Endothelial cell of umbilical vein (primary cell): ENCODE measurements around the gene SFTA2. TPM values are rescaled to one million over a fixed set of nuclear protein-coding genes. Genes with fewer than 3 reads are reported as not detected.

Experiments used
- BruUV-seq: library from RNA; stranded (reverse); fragments of 400-500 nt; replicated peaks from 2 replicates; lab custom pipeline; 2021; lab: Mats Ljungman, UMichigan
- CTCF ChIA-PET: fragments of 300-600, 350-600 bp; sonication (Branson Sonifier 250); formaldehyde crosslinking; loops from one replicate; lab custom pipeline; 2021; ENCODE audit warnings: antibody characterized with exemption, inconsistent platforms; lab: Charles Lee
- POLR2A ChIA-PET: fragments of 300-600, 350-600 bp; sonication (Branson Sonifier 250); formaldehyde crosslinking; loops from one replicate; lab custom pipeline; 2021; ENCODE audit warnings: antibody characterized with exemption, inconsistent platforms; lab: Charles Lee
- DNase-seq: peaks from one replicate; pipeline ENCODE4 v3.0.0-alpha.2; 2011; ENCODE audit warnings: low read depth, low spot score
- FAIRE-seq: peaks from 2 replicates; lab custom pipeline; 2011; peaks lifted over from hg19 to GRCh38; lab: Jason Lieb, UNC
- H2AFZ ChIP-seq: 2 replicates; pipeline ENCODE4 v1.6.0; 2012; ENCODE audit warnings: low read depth, low read length, control low read depth, inconsistent platforms
- H3K27ac ChIP-seq: 2 replicates; pipeline ENCODE4 v1.5.1; 2011; ENCODE audit warnings: low read depth, mild to moderate bottlenecking, control low read depth, low read length, moderate library complexity; ENCODE audit not compliant: insufficient read depth
- H3K27me3 ChIP-seq, 2 experiments: 2 replicates each; pipeline versions ENCODE4 v1.6.0 to v1.6.1; 2011; ENCODE audit warnings: low read length in 2 of 2, mixed read lengths in 1 of 2; ENCODE audit not compliant: control insufficient read depth in 2 of 2, insufficient read depth in 2 of 2
- H3K36me3 ChIP-seq, 2 experiments: 2 replicates in 1 of 2; 3 replicates in 1 of 2; pipeline ENCODE4 v1.5.1; 2011; ENCODE audit warnings: low read length in 2 of 2, mild to moderate bottlenecking in 1 of 2, moderate library complexity in 1 of 2; ENCODE audit not compliant: control insufficient read depth in 2 of 2, insufficient read depth in 2 of 2; ENCODE audit errors: extremely low read depth in 1 of 2
- H3K4me1 ChIP-seq: 3 replicates; pipeline ENCODE4 v1.5.1; 2011; ENCODE audit warnings: mild to moderate bottlenecking, low read length; ENCODE audit not compliant: control insufficient read depth, insufficient read depth; ENCODE audit errors: extremely low read depth
- H3K4me2 ChIP-seq: 2 replicates; pipeline ENCODE4 v1.6.1; 2011; ENCODE audit warnings: low read length, control low read depth, mixed read lengths; ENCODE audit not compliant: insufficient read depth
- H3K4me3 ChIP-seq, 3 experiments: fragments of 200-600 bp in 1 of 3; sonication (generic), shearing (Covaris generic) in 1 of 3; replicated peaks in 1 of 3; 2 replicates each; pipeline ENCODE4 v1.5.1; 2011 to 2016; ENCODE audit warnings: control low read depth in 3 of 3, low read length in 3 of 3, mild to moderate bottlenecking in 2 of 3, inconsistent platforms in 1 of 3, low read depth in 1 of 3, moderate library complexity in 1 of 3; ENCODE audit not compliant: insufficient read depth in 1 of 3
- H3K79me2 ChIP-seq: 2 replicates; pipeline ENCODE4 v1.6.0; 2012; ENCODE audit warnings: low read length, inconsistent platforms; ENCODE audit not compliant: control insufficient read depth, insufficient read depth
- H3K9ac ChIP-seq: replicated peaks from 2 replicates; pipeline ENCODE3; 2011; ENCODE audit warnings: low read length, control low read depth; ENCODE audit not compliant: insufficient read depth; ENCODE audit errors: extremely low read depth
- H3K9me1 ChIP-seq: replicated peaks from 3 replicates; pipeline ENCODE4 v1.6.0; 2011; ENCODE audit warnings: mild to moderate bottlenecking, low read length; ENCODE audit not compliant: control insufficient read depth, insufficient read depth; ENCODE audit errors: extremely low read depth
- H3K9me3 ChIP-seq: replicated peaks from 2 replicates; pipeline ENCODE4 v1.5.1; 2012; ENCODE audit warnings: low read length, inconsistent platforms; ENCODE audit not compliant: control insufficient read depth, insufficient read depth
- H4K20me1 ChIP-seq: replicated peaks from 2 replicates; pipeline ENCODE3; 2011; ENCODE audit warnings: mild to moderate bottlenecking, low read length; ENCODE audit not compliant: control insufficient read depth, insufficient read depth; ENCODE audit errors: extremely low read depth
- EZH2 ChIP-seq: IDR thresholded peaks from 2 replicates; pipeline ENCODE4 v1.6.1; 2012; ENCODE audit warnings: borderline replicate concordance, low read depth, mild to moderate bottlenecking, moderate library complexity, low read length, inconsistent platforms; ENCODE audit not compliant: severe bottlenecking
- dilution Hi-C: fragments of 300-500 bp; cut with MboI; formaldehyde crosslinking; loops from one replicate; pipeline ENCODE4 v1.15.0; 2019; ENCODE audit warnings: low sequenced_read_pairs; ENCODE audit not compliant: extremely low pct_ligation_motif_present
- intact Hi-C: fragments of 100-400 bp; cut with micrococcal nuclease; formaldehyde crosslinking; loops from one replicate; pipeline ENCODE4 v1.10.0; 2022
- polyA plus RNA-seq, 4 experiments: library from polyadenylated mRNA; depleted of rRNA in 3 of 4; stranded (reverse) in 3 of 4; unstranded in 1 of 4; fragments of >200 nt; gene quantifications; 2 replicates each; pipeline versions ENCODE4 v1.2.1 to v1.2.3, GENCODE V29; 2011 to 2012; ENCODE audit warnings: missing spikeins in 1 of 4
- total RNA-seq: library from RNA; stranded (reverse); gene quantifications from 2 replicates; pipeline ENCODE4 v1.2.3, GENCODE V29; 2021
- TF ChIP-seq, protein P1 (sequence below), 2 donors: IDR thresholded peaks; 1 replicate in 1 of 2; 2 replicates in 1 of 2; pipeline ENCODE4 v1.5.1; 2011; ENCODE audit warnings: low read length in 2 of 2, mild to moderate bottlenecking in 2 of 2, moderate library complexity in 2 of 2, control low read depth in 1 of 2, inconsistent platforms in 1 of 2, low read depth in 1 of 2; ENCODE audit not compliant: insufficient read depth in 1 of 2; ENCODE audit errors: extremely low read depth in 1 of 2

Gene SFTA2
- total and polyA plus RNA-seq, 2 donors (not counting 3 experiments of a cell fraction or from before 2014, with no cell fraction given), result not detected

DNA sequence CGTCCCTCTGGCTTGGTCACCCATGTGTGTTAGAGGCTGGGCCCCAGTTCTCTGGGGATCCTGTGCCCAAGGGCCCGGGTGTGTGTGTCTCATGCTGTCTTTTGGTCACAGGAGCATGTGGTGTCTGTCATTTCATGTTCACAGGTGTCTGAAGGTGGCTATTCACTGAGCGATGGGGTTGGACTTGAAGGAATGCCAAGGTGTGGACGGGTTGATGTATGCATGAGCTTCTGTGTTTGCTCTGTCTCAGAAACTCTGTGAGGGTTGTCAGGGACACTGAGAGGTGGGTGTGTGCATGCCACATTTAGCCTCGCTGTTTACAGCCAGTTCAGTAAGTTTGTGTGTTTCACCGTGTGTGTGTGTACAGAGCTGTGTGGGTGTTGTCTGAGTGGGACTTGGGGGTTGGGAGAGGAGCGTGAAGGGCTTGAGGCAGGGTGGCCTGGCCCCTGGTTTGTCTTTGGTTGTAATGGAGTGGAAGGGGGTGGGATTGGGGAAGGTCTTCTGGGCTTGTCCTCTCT is 46.4 kb downstream of the SFTA2 start:
- no peaks in the 10 kb centered on the region for H3K79me2 ChIP-seq

More for the DNA sequence above, 46.4 kb downstream of the SFTA2 start:
- H3K4me3 ChIP-seq, result no peak overlapping the region
- H3K36me3 ChIP-seq, result no peaks in the 10 kb centered on the region
- TF ChIP-seq EZH2, result no peak
- TF ChIP-seq, protein P1, sequence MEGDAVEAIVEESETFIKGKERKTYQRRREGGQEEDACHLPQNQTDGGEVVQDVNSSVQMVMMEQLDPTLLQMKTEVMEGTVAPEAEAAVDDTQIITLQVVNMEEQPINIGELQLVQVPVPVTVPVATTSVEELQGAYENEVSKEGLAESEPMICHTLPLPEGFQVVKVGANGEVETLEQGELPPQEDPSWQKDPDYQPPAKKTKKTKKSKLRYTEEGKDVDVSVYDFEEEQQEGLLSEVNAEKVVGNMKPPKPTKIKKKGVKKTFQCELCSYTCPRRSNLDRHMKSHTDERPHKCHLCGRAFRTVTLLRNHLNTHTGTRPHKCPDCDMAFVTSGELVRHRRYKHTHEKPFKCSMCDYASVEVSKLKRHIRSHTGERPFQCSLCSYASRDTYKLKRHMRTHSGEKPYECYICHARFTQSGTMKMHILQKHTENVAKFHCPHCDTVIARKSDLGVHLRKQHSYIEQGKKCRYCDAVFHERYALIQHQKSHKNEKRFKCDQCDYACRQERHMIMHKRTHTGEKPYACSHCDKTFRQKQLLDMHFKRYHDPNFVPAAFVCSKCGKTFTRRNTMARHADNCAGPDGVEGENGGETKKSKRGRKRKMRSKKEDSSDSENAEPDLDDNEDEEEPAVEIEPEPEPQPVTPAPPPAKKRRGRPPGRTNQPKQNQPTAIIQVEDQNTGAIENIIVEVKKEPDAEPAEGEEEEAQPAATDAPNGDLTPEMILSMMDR (IDR thresholded peaks at IDR 0.05; ENCODE audit: extremely low read depth in 1 of 2, insufficient read depth in 1 of 2, low read depth in 1 of 2, low read length in 2 of 2), result no peak
- H3K9ac ChIP-seq, result no peak overlapping the region
- peaks cover 0 to 2% of the 10 kb centered on the region in 2 experiments for H3K27me3 ChIP-seq
- FAIRE-seq (no peak), DNase-seq (no peak)
- H3K9me3 ChIP-seq, result no peaks in the 10 kb centered on the region
- no TSS peak for BruUV-seq
- H2AFZ ChIP-seq, result no peak overlapping the region
- intact Hi-C loops, result no loop called here
- no peak overlapping the region for H3K27ac ChIP-seq
- no peaks in the 10 kb centered on the region for H3K4me1 ChIP-seq
- H3K9me1 ChIP-seq, result no peaks in the 10 kb centered on the region
- no peak overlapping the region for H3K4me2 ChIP-seq
- CTCF ChIA-PET, result interaction anchor here (1.6 to 7.0 kb wide), 6 partner anchors 11 to 206 kb away, joined by 3 to 36 read pairs (median 6); no protein-coding TSS in a partner anchor
- no peaks in the 10 kb centered on the region for H4K20me1 ChIP-seq
- dilution Hi-C loops, result loop anchor here (25.0 kb wide), 1 partner anchor 148 kb away; the partner anchor contains the start of genes FLOT1 and IER3
- POLR2A ChIA-PET, result interaction anchor here (0.6 kb wide), 1 partner anchor 109 kb away, joined by 6 read pairs; no protein-coding TSS in a partner anchor
